ENCODE results near the gene HINT2.

HINT2 gene

GRCh38 chr9:35813434-35814105, 1.3 kb downstream of the HINT2 start:
- TF ChIP-seq, protein P1, sequence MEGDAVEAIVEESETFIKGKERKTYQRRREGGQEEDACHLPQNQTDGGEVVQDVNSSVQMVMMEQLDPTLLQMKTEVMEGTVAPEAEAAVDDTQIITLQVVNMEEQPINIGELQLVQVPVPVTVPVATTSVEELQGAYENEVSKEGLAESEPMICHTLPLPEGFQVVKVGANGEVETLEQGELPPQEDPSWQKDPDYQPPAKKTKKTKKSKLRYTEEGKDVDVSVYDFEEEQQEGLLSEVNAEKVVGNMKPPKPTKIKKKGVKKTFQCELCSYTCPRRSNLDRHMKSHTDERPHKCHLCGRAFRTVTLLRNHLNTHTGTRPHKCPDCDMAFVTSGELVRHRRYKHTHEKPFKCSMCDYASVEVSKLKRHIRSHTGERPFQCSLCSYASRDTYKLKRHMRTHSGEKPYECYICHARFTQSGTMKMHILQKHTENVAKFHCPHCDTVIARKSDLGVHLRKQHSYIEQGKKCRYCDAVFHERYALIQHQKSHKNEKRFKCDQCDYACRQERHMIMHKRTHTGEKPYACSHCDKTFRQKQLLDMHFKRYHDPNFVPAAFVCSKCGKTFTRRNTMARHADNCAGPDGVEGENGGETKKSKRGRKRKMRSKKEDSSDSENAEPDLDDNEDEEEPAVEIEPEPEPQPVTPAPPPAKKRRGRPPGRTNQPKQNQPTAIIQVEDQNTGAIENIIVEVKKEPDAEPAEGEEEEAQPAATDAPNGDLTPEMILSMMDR (IDR thresholded peaks at IDR 0.05; ENCODE audit: low read length, missing control alignments) = peak; percentile 37
- H3K4me3 ChIP-seq (replicated peaks; ENCODE audit: low read depth, low read length) = peak overlapping the region; percentile 70
- DNase-seq (ENCODE audit: low read depth) = peak; percentile 43

GRCh38 chr9:35812025-35812602, 2.7 kb downstream of the HINT2 start, which contains the start of gene SPAG8:
Gene SPAG8, minus strand, starts transcription at chr9:35812262. Its CDS starts 115 bp downstream, at chr9:35812147.
- TF ChIP-seq, protein P1 (IDR thresholded peaks at IDR 0.05; ENCODE audit: low read length, missing control alignments) = no peak
- peak within 1 kb of the TSS; percentile 63 for H3K4me3 ChIP-seq (replicated peaks; ENCODE audit: low read depth, low read length)
- peak; percentile 97 for DNase-seq (ENCODE audit: low read depth)

GRCh38 chr9:35811381-35812024, 3.3 kb downstream of the HINT2 start:
- peak overlapping the region; percentile 63 for H3K4me3 ChIP-seq (replicated peaks; ENCODE audit: low read depth, low read length)
- TF ChIP-seq, protein P1 (IDR thresholded peaks at IDR 0.05; ENCODE audit: low read length, missing control alignments) = no peak
- DNase-seq (ENCODE audit: low read depth) = peak; percentile 51

- H3K4me3 ChIP-seq (replicated peaks; ENCODE audit: low read depth, low read length) = no peak overlapping the region
- no peak for DNase-seq (ENCODE audit: low read depth)
- TF ChIP-seq, protein P1 (IDR thresholded peaks at IDR 0.05; ENCODE audit: low read length, missing control alignments) = no peak
These were observed 4.7 kb downstream of the HINT2 start for GRCh38 chr9:35810122-35810521.

DNA sequence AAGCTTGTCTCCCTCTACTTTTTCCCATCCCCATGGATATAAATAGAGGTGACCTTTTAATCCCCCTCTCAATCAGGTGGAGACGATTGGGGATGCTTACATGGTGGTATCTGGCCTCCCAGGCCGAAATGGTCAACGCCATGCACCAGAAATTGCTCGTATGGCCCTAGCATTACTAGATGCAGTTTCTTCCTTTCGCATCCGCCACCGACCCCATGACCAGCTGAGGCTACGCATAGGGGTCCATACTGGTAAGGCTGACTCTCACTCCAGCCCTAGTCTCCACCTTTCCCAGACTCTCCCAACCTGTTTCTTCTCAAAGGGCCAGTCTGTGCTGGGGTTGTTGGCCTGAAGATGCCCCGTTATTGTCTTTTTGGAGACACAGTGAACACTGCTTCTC, 6.4 kb downstream of the HINT2 start:
- DNase-seq (ENCODE audit: low read depth) = no peak
- TF ChIP-seq, protein P1 (IDR thresholded peaks at IDR 0.05; ENCODE audit: low read length, missing control alignments) = no peak
- no peak overlapping the region for H3K4me3 ChIP-seq (replicated peaks; ENCODE audit: low read depth, low read length)

- DNase-seq (ENCODE audit: low read depth) = no peak
- TF ChIP-seq, protein P1 (IDR thresholded peaks at IDR 0.05; ENCODE audit: low read length, missing control alignments) = no peak
- H3K4me3 ChIP-seq (replicated peaks; ENCODE audit: low read depth, low read length) = no peak overlapping the region
These were observed 8.7 kb downstream of the HINT2 start for GRCh38 chr9:35806101-35806500.

Measured in fibroblast of pulmonary artery (primary cell).